GM23248 (cell line): Measurements from ENCODE around the gene MRPS2. TPM values are rescaled to one million over a fixed set of nuclear protein-coding genes. Genes with fewer than 3 reads are reported as not detected.
"Not testable (repeated sequence)": the region's sequence is repeated elsewhere in the genome, so short reads cannot be mapped to it uniquely, and the experiment has no call there.

Experiments used
- DNase-seq: peaks from one replicate; pipeline ENCODE4 v3.0.0-alpha.2; 2015
- H2AFZ ChIP-seq: fragments of 200-600 bp; sonication (generic); 2 replicates; pipeline ENCODE4 v1.6.1; 2016; ENCODE audit warnings: antibody characterized with exemption
- H3F3A ChIP-seq: fragments of 200-600 bp; sonication (generic); 2 replicates; pipeline ENCODE4 v1.6.1; 2016; ENCODE audit warnings: mild to moderate bottlenecking, antibody characterized with exemption, mixed run types; ENCODE audit not compliant: insufficient read depth
- H3K27ac ChIP-seq: fragments of 200-600 bp; sonication (generic); 2 replicates; pipeline ENCODE4 v1.5.1; 2016; ENCODE audit warnings: mild to moderate bottlenecking
- H3K27me3 ChIP-seq: fragments of 200-600 bp; sonication (generic); replicated peaks from 2 replicates; pipeline ENCODE4 v1.6.1; 2016; ENCODE audit warnings: mild to moderate bottlenecking; ENCODE audit not compliant: insufficient read depth
- H3K36me3 ChIP-seq: fragments of 200-600 bp; sonication (generic); 2 replicates; pipeline ENCODE4 v1.6.1; 2016; ENCODE audit warnings: low read depth, mild to moderate bottlenecking
- H3K4me1 ChIP-seq: fragments of 200-600 bp; sonication (generic); 2 replicates; pipeline ENCODE4 v1.6.1; 2016; ENCODE audit warnings: mild to moderate bottlenecking; ENCODE audit not compliant: insufficient read depth
- H3K4me2 ChIP-seq: fragments of 200-600 bp; sonication (generic); one replicate; pipeline ENCODE4 v1.6.1; 2016; ENCODE audit warnings: mild to moderate bottlenecking; ENCODE audit not compliant: unreplicated experiment
- H3K4me3 ChIP-seq: fragments of 200-600 bp; sonication (generic); 2 replicates; pipeline ENCODE4 v1.5.1; 2016; ENCODE audit warnings: mild to moderate bottlenecking
- H3K79me2 ChIP-seq: fragments of 200-600 bp; sonication (generic); 2 replicates; pipeline ENCODE4 v1.6.1; 2016; ENCODE audit warnings: mild to moderate bottlenecking; ENCODE audit not compliant: insufficient read depth
- H3K9ac ChIP-seq: fragments of 200-600 bp; sonication (generic); 2 replicates; pipeline ENCODE4 v1.6.1; 2016; ENCODE audit warnings: mild to moderate bottlenecking
- H3K9me2 ChIP-seq: fragments of 200-600 bp; sonication (generic); 2 replicates; pipeline ENCODE4 v1.6.1; 2016; ENCODE audit warnings: mixed run types, mild to moderate bottlenecking, moderate library complexity; ENCODE audit not compliant: insufficient read depth
- H3K9me3 ChIP-seq: fragments of 200-600 bp; sonication (generic); one replicate; pipeline ENCODE4 v1.6.1; 2017; ENCODE audit warnings: low read depth
- H4K20me1 ChIP-seq: fragments of 200-600 bp; sonication (generic); 2 replicates; pipeline ENCODE4 v1.6.0; 2016; ENCODE audit not compliant: insufficient read depth
- EZH2 ChIP-seq: fragments of 200-600 bp; sonication (generic); IDR thresholded peaks from 2 replicates; pipeline ENCODE4 v1.6.1; 2018; ENCODE audit warnings: antibody characterized with exemption, mild to moderate bottlenecking; ENCODE audit not compliant: insufficient read depth, poor library complexity, severe bottlenecking
- EZH2phosphoT487 ChIP-seq: fragments of 200-600 bp; sonication (generic); IDR thresholded peaks from 2 replicates; pipeline ENCODE4 v1.6.1; 2018; ENCODE audit warnings: antibody characterized with exemption, moderate library complexity, mild to moderate bottlenecking, low read depth; ENCODE audit not compliant: insufficient read depth
- whole genome bisulfite sequencing, 2 experiments: methylation state at CpG; one replicate each; pipeline ENCODE4 v1.1.6; 2015 to 2017; ENCODE audit warnings: low lambda C conversion rate in 2 of 2, low coverage in 1 of 2; ENCODE audit errors: missing lambda C conversion rate in 2 of 2; 5-methylcytosine and 5-hydroxymethylcytosine counted together
- in situ Hi-C: fragments of 300-500 bp; cut with MboI; formaldehyde crosslinking; loops from 2 replicates; pipeline ENCODE4 v1.15.0; 2020
- polyA plus RNA-seq: library from polyadenylated mRNA; unstranded; fragments of >200 nt; fragmentation: Nextera tagmentation; extraction: Ambion mirVana; gene quantifications from 2 replicates; pipeline ENCODE4 v1.2.1, GENCODE V29; 2016
- total RNA-seq: library from RNA; depleted of rRNA; stranded (reverse); fragments of >200 nt; shearing (Covaris generic); gene quantifications from 2 replicates; pipeline ENCODE4 v1.2.3, GENCODE V29; 2014

The MRPS2 gene
- total and polyA plus RNA-seq, 2 experiments from 2014 or later: 45.3 to 51.7 TPM

- Histone ChIP-seq H3K4me2 (no peak overlapping the region), H3K9ac (no peak overlapping the region), H3K9me2 (no peaks in the 10 kb centered on the region), H3K36me3 (no peaks in the 10 kb centered on the region), H4K20me1 (no peaks in the 10 kb centered on the region), H3K79me2 (no peaks in the 10 kb centered on the region), H2AFZ (no peak overlapping the region), H3K27me3 (peaks cover 19% of the 10 kb centered on the region), H3F3A (no peaks in the 10 kb centered on the region), H3K9me3 (no peaks in the 10 kb centered on the region), H3K4me3 (no peak overlapping the region), H3K27ac (no peak overlapping the region), H3K4me1 (no peaks in the 10 kb centered on the region)
- DNase-seq: no peak
- in situ Hi-C loops: no loop called here
- 63 to 73% methylated on average over 10 of the region's 10 CpGs for WGBS, 2 experiments
- TF ChIP-seq EZH2: no peak
- no peak for TF ChIP-seq EZH2phosphoT487
These were observed 30.6 kb downstream of the MRPS2 start for GRCh38 chr9:135531096-135531495.

GRCh38 chr9:135533113-135533512, 32.6 kb downstream of the MRPS2 start:
- Histone ChIP-seq H3K27me3 (peaks cover 19% of the 10 kb centered on the region), H3K4me2 (no peak overlapping the region), H2AFZ (no peak overlapping the region), H3K79me2 (no peaks in the 10 kb centered on the region), H4K20me1 (no peaks in the 10 kb centered on the region), H3K4me1 (no peaks in the 10 kb centered on the region), H3F3A (no peaks in the 10 kb centered on the region), H3K9me2 (no peaks in the 10 kb centered on the region), H3K27ac (no peak overlapping the region), H3K4me3 (no peak overlapping the region), H3K36me3 (no peaks in the 10 kb centered on the region), H3K9me3 (no peaks in the 10 kb centered on the region), H3K9ac (no peak overlapping the region)
- in situ Hi-C loops: no loop called here
- WGBS, 2 experiments: 80 to 81% methylated on average over 3 of the region's 3 CpGs
- TF ChIP-seq EZH2phosphoT487 (no peak), EZH2 (no peak)
- no peak for DNase-seq

GRCh38 chr9:135533674-135534073, 33.2 kb downstream of the MRPS2 start:
- Histone ChIP-seq H3K9me2 (no peaks in the 10 kb centered on the region), H3F3A (no peaks in the 10 kb centered on the region), H3K9me3 (no peaks in the 10 kb centered on the region), H3K9ac (no peak overlapping the region), H3K4me1 (no peaks in the 10 kb centered on the region), H3K27me3 (peaks cover 19% of the 10 kb centered on the region), H3K4me3 (no peak overlapping the region), H4K20me1 (no peaks in the 10 kb centered on the region), H2AFZ (no peak overlapping the region), H3K79me2 (no peaks in the 10 kb centered on the region), H3K36me3 (no peaks in the 10 kb centered on the region), H3K4me2 (no peak overlapping the region), H3K27ac (no peak overlapping the region)
- DNase-seq: no peak
- WGBS, 2 experiments: 76 to 79% methylated on average over 12 of the region's 12 CpGs
- in situ Hi-C loops: no loop called here
- TF ChIP-seq EZH2phosphoT487 (no peak), EZH2 (no peak)

GRCh38 chr9:135534192-135534711, 33.8 kb downstream of the MRPS2 start:
- peaks cover 19% of the 10 kb centered on the region for H3K27me3 ChIP-seq
- 6 to 8% methylated on average over 10 of the region's 10 CpGs for WGBS, 2 experiments
- H3K27ac ChIP-seq, H3K9me2 ChIP-seq, H3K9me3 ChIP-seq, H3K4me3 ChIP-seq, H3K79me2 ChIP-seq, in situ Hi-C loops, H3K36me3 ChIP-seq, H4K20me1 ChIP-seq, H3K9ac ChIP-seq, H3F3A ChIP-seq, H3K4me2 ChIP-seq, H2AFZ ChIP-seq, H3K4me1 ChIP-seq: not testable (repeated sequence)
- DNase-seq: peak; percentile 21

- DNase-seq, H3K4me1 ChIP-seq, H3K79me2 ChIP-seq, H3F3A ChIP-seq, H3K27ac ChIP-seq, H2AFZ ChIP-seq, H3K9me2 ChIP-seq, H3K36me3 ChIP-seq, H3K4me3 ChIP-seq, H4K20me1 ChIP-seq, H3K9ac ChIP-seq, H3K4me2 ChIP-seq, in situ Hi-C loops, H3K9me3 ChIP-seq: not testable (repeated sequence)
- WGBS, 2 experiments: 49 to 56% methylated on average over 3 to 4 of the region's 4 CpGs
- H3K27me3 ChIP-seq: peaks cover 19% of the 10 kb centered on the region
These were observed 34.3 kb downstream of the MRPS2 start for GRCh38 chr9:135534826-135535225.

GRCh38 chr9:135535631-135536030, 35.1 kb downstream of the MRPS2 start:
- H4K20me1 ChIP-seq, DNase-seq, H3K79me2 ChIP-seq, H3K9me3 ChIP-seq, H3K36me3 ChIP-seq, H3F3A ChIP-seq, H3K27ac ChIP-seq, H3K4me1 ChIP-seq, H3K4me3 ChIP-seq, H3K4me2 ChIP-seq, H2AFZ ChIP-seq, H3K9ac ChIP-seq, in situ Hi-C loops, H3K9me2 ChIP-seq: not testable (repeated sequence)
- WGBS, 2 experiments: 57 to 66% methylated on average over 8 to 9 of the region's 13 CpGs
- peaks cover 19% of the 10 kb centered on the region for H3K27me3 ChIP-seq
